Activated naive CD8-positive, alpha-beta T cell treated with anti-CD3 and anti-CD28 coated beads, Interleukin-2, amount 50 U/mL, for 16 hours (primary cell): ENCODE results near the gene CDC42SE2.
"Not testable (repeated sequence)": the region's sequence is repeated elsewhere in the genome, so short reads cannot be mapped to it uniquely, and the experiment has no call there.

ENCODE experiments used
- DNase-seq: peaks from one replicate; pipeline ENCODE4 v3.0.0-alpha.2; 2020; ENCODE audit warnings: low read depth, low spot score

Gene CDC42SE2

GRCh38 chr5:131389869-131390265 is 126.0 kb downstream of the CDC42SE2 start:
- no peak for DNase-seq

DNA sequence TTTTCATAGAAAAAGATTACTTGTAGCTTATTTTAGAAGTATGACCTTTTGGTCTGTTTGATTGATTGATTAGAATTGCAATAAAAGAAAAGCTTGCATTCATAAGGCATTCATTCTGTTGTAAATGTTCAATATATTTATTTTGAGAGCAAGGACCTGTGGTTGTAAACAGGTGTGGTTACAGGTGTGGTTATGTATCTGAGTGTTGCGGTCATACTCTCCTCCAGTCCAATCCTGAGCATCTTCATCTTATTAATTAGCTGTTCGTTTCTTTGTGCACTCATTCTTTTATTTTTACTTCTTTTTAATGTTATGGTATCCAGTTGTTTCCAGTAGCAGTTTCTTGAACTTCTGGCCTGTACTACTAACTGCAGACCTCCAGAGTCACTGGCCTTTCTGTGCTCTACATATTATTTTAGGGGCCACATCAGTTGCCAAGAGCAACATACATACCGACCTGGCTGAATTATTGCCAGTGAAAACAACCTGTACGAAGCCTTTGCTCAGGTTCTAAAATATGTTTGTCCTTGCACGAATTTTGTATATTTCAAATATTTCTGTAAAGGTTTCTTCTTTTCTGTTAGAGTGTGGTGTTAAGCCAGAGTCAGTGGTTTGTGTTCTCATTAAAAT is 128.7 kb downstream of the CDC42SE2 start:
- DNase-seq, result no peak

GRCh38 chr5:131393498-131393968 is 129.7 kb downstream of the CDC42SE2 start:
- no peak for DNase-seq

DNA sequence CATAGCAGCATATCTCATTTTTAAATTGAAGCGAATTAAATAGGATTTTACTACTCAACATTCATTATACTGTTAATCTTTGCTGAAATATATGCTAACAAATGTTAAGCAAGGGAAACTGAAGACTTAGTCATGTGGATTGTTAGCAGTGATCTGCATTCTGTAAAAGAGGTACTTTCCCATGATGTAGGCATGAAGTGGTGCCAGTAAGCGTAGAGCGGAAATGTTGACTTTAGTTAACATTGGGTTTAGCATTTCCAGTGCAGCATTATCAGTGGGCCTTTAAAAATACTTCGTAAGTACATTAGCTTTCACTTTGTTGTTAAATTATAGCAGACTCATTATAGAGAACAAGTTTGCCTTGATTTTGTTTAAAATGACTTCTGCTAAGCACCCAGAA is 130.3 kb downstream of the CDC42SE2 start:
- DNase-seq, result no peak

DNA sequence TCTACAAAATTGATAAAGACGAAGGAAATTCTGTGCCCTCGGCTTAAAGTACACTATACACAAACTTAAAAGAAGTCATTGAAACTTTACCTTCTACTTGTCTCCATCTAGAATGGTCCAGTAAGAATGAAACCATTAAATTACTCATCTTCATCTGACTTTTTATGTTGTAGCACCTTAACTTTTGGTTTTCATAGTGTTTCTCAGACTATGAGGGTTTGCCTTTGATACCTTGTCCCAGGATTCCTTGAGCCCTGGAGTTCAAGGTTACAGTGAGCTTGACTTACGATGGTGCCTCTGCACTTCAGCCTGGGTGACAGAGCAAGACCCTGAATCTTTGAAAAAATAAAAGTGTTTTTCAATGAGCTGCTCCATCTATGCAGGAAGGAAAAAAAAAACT is 132.2 kb downstream of the CDC42SE2 start:
- no peak for DNase-seq

DNA sequence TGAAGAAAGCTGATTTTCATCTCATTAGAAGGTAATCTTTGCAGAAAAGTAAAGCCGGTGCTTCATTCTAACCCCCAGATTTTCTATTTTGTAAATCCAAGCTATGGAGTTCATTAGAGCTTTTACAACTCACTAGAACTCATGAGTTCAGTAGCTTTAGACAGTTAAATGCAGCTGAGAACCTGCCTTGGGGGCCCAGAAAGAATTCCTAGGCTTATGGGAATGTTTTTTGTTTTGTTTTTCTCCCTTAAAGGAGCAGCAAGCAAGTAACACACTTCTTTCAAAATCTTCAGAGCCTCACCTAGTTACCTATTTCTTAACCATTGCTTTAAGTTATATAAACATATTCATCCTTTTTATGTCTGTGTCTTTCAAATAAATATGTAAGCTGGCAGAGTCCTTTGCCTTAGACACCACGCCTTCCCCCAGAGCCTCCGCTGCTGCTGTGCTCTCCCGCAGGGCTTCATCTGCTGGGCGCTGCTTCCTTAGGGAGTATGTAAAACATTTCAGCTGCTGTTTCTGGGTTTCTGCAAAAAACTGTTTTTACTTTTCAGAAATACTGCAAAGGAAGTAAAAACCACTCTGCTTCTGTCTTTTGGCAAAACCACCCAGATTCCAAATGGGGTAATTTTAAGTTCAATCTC is 132.9 kb downstream of the CDC42SE2 start:
- no peak for DNase-seq

GRCh38 chr5:131399007-131399406 is 135.2 kb downstream of the CDC42SE2 start:
- not testable (repeated sequence) for DNase-seq

- DNase-seq, result no peak
Measured at GRCh38 chr5:131400585-131400984, 136.7 kb downstream of the CDC42SE2 start.

DNA sequence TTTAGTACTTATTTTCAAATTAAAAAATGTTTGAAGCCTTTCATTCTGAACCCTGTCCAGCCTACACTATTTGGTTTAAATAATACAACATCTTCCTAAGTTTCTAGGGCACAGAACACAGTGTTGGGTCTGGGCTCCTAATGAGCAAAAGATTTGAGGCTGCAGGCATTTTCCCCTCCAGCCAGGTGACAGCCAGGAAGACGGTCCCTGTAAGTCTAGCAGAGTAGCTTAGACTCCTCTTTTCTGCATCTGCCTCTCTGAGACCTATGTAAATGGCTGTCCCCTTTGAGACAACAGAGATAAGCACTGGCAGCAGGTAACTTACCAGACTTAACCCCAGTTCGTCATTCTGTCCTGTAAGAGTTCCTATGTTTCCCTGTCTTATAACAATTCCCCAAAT is 141.8 kb downstream of the CDC42SE2 start:
- DNase-seq, result no peak

DNA sequence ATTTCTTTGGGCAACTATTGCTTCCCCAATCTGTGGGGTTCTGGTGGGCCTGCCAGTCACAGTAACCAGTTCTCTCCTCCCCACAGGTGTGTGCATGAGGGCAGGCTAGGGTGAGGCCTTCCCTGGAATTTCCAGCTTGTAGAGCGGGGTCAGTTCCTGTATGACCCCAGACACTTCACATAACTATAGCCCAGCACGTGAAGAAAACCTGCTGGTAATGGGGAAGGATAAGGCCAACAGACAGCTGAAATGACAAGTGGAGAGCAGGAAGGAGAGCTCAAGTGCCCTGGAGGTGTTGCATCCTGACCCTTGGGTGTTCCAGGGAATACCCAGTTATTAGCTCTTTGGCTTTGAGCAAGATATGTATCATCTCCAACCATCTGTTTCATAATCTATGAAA is 142.2 kb downstream of the CDC42SE2 start:
- DNase-seq, result no peak

GRCh38 chr5:131406975-131407638 is 143.3 kb downstream of the CDC42SE2 start:
- no peak for DNase-seq

DNA sequence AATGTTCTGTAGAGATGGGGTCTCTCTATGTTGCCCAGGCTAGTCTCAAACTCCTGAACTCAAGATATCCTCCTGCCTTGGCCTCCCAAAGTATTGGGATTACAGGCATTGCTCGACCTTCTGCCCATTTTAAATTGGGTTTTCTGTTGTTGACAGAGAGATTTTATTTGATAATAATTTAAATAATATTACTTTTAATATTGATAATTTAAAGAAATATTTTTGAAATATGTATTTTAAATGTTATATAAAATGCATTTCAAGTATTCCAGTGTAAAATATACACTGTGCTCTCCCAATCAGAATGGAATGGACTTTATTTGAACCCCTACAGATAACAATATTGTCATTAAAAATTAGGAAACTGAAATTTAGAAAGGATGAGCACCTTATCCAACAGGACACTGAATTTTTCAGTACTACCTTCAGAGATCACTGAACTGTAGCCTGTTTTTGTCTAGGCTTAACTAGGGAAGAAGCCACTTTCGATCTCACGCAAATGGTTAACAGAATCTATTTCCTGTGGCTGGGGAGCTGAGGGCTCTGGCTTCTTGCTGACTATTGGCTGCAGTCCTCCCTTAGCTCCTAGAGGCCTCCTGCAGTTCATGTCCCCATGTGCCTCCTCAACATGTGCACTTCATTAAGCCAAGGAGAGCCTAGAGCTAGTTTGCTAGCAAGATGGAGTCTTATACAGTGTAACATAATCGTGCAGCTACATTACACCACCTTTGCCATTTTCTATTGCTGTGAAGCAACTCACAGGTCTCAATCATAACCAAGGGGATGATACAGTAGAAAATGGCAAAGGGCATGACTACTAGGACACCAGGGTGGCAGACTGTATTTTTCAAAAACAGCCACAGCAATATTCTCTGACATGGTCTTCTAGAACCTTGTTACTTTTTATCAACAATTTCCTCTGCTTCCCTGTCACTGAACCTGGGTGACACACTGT is 150.0 kb downstream of the CDC42SE2 start:
- DNase-seq, result no peak

- no peak for DNase-seq
Measured at GRCh38 chr5:131416729-131417128, 152.9 kb downstream of the CDC42SE2 start.

GRCh38 chr5:131417240-131417869 is 153.5 kb downstream of the CDC42SE2 start:
- peak; percentile 69 for DNase-seq

- DNase-seq, result no peak
Measured at GRCh38 chr5:131418846-131419245, 155.0 kb downstream of the CDC42SE2 start.

DNA sequence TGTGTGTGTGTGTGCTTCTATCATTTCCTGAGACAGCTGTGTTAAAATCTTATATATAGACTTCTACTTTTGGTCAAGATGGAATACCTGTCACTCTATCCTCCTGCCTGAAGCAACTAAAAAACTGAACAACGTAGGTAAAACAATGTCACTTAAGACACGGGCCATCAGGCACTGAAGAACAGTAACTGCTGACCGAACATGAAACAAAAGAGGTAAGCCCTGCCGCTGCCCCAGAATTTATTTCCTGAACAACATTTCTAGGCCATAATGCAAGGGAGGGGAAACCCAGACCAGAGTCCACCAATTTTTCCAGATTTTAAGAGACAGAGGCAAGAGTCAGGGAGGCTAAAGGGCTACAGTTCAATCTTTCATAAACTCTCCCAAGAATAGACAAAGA is 156.0 kb downstream of the CDC42SE2 start:
- no peak for DNase-seq

GRCh38 chr5:131423056-131423455 is 159.2 kb downstream of the CDC42SE2 start:
- DNase-seq, result no peak

GRCh38 chr5:131426011-131426410 is 162.2 kb downstream of the CDC42SE2 start:
- DNase-seq, result no peak

GRCh38 chr5:131430794-131431193 is 166.9 kb downstream of the CDC42SE2 start:
- DNase-seq, result no peak

DNA sequence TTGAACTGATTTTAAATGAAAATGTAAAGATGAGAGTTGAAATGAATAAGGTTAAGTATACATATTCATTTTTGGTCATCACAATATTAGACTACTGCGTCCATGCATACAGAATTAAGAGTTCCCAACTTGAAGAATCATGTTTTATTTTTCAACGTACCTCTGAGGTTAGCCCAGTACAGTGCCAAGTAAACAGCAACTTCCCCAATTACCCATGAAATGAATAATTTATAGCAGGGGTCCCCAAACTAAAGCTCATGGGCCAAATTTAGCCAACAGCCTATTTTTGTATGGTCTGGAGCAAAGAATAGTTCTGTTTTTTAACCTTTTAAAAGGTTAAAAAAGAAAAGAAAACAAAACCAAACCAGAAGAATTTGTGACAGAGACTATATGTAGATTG is 167.9 kb downstream of the CDC42SE2 start:
- DNase-seq, result no peak

- no peak for DNase-seq
Measured at GRCh38 chr5:131433109-131433508, 169.3 kb downstream of the CDC42SE2 start.
